Measurements from ENCODE around the gene TDRD3.

DNA sequence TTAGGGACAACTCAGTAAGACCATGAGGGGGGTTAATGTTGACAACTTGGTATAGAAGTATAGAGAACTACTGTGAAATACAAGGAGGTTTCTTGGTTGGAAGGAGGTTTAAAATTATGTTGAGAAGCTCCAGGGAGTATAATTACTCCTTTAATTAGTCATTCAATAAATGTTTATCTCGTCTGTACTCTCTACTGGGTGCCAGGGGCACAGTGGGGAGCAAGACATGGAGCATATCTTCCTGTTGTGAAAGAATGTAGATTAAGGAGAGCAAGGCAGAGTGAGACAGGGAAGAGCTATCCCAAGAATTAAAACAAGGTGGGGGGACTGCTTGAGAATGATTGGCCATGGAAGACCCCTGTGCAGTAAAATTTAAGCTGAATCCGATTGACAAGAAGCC lies 33.7 kb upstream of the TDRD3 start:
- TF ChIP-seq CTCF (IDR thresholded peaks at IDR 0.05; ENCODE audit: low read length) (no peak), EZH2 (IDR thresholded peaks at IDR 0.05; ENCODE audit: borderline replicate concordance, low read length) (no peak)

All from OCI-LY1 (cell line).